Hippocampal formation (tissue), 2 donors: ENCODE results near the gene DLG2.
A peak's percentile ranks its signal among the peaks of the same experiment; 100 is the strongest.
"Not testable (repeated sequence)": the region's sequence is repeated elsewhere in the genome, so short reads cannot be mapped to it uniquely, and the experiment has no call there.

Experiments used
- DNase-seq, 2 donors: peaks; one replicate each; lab custom pipeline; 2025; lab: John Stamatoyannopoulos, UW

Gene DLG2

DNA sequence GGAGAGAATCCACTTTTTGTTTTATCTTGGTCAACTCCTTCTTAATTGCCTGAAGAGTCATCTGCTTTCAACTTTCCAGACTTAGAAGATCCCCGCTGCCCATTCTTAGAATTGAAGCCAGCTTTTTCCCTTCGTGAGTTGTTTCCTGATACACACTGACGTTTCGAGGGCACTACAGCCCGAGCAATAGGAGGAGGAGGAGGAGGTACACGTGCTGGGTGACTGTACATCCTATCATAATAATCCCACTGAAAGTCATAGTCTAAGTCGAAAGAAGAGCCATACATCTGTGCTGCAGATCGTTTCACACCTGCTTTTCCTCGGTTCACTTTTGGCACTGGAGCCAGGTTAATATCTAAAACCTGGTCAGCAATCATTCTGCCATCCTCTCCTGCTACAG lies 606.1 kb downstream of the DLG2 start:
- DNase-seq, result no peak

DNA sequence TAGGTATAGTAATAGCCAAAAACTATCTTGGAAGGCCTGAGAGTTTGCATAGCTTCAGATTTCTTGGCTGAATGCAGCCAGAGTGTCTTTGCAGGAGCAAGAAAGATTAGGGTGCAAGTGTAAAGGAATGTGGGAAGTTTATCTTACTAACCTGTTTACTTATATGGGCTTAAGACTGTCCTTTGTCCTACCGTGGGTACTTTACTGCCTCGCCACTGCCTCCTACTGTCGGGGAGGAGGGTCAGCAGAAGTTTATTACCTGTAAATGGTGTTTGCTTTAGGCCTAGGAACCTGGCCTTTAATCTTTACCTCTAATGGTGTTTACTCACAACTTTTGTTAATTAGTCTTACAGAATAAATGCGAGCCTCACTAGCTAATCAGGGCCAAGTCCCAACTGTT lies 633.8 kb downstream of the DLG2 start:
- no peak for DNase-seq

DNA sequence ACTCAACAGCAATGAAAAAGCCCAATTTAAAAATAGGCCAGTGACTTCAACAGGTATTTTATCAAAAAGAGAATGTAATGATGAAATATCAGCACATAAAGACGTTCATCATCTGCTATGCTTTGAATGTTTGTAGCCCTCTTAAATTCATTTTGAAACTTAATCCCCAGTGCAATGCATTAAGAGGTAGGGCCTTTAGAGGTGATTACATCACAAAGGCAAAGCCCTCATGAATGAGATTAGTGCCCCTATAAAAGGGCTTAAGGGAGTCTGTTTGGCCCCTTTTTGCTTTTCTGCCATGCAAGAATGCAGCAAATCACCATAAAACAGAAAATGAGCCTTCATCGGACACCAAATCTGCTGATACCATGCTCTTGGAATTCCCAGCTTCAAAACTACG lies 637.0 kb downstream of the DLG2 start:
- no peak for DNase-seq

DNA sequence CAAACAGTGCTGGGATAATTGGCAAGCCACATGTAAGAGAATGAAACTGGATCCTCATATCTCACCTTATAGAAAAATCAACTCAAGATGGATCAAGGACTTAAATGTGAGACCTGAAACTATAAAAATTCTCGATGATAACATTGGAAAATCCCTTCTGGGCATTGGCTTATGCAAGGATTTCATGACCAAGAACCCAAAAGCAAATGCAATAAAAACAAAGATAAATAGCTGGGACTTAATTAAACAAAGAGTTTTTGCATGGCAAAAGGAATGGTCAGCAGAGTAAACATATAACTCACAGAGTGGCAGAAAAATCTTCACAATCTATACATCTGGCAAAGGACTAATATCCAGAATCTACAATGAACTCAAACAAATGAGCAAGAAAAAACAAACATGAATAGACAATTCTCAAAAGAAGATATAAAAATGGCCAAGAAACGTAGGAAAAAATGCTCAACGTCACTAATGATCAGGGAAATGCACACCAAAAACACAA lies 639.4 kb downstream of the DLG2 start:
- DNase-seq, result not testable (repeated sequence)

DNA sequence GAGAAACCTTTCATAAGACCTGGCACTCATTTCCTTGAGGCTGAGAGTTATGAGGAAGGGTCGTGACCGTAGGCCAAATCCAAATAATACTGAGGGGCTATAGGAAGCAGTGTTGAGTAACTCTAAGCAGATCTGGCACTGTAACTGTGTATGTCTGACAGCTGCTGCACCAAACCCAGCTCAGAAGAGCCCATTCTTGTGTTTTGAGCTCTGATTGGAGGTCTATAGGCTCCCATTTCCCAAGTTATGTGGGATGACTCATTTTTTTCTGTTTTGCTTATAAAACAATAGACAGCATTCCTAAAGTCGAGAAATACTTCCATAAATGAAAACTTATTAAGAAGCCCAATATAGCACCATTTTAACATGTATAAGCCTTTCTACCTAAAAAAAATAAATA lies 645.8 kb downstream of the DLG2 start:
- DNase-seq, result no peak

DNA sequence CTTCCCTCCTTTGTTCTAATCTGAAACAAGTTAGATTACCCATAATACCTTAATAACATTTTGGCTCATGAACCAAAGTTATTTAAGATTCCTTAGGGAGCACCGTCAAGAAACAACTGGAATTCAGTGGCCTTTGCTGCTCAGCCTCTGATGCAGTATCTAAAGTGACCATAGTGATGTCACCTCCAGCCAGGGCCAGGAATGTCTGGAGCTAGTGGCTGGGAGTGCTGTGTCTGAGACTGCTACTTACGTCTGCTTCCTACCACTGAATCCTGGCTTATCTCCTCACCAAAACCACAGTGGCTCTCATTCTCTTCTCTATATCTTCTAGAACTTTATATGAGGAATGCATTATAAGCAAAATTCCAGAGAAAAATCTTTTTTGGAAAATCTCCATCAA lies 658.0 kb downstream of the DLG2 start:
- no peak for DNase-seq

DNA sequence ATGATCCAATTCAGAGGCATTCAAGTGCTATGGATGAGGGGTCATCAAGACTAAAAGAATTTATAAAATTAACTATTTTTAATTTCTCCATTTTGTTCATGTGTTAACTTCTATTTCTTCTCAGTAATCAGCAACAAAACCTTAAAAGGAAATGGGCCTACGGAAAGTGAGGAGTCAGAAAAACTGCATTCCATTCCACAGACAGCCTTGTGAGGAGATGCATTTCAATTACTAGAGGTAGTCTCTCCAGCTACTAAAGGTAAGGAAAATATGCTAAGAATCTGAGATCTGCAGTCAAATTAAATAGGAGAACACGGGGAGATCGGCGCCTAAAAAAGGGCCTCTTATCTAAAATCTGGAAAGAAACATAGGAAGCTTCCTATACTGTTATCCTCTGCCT lies 661.7 kb downstream of the DLG2 start:
- no peak for DNase-seq

DNA sequence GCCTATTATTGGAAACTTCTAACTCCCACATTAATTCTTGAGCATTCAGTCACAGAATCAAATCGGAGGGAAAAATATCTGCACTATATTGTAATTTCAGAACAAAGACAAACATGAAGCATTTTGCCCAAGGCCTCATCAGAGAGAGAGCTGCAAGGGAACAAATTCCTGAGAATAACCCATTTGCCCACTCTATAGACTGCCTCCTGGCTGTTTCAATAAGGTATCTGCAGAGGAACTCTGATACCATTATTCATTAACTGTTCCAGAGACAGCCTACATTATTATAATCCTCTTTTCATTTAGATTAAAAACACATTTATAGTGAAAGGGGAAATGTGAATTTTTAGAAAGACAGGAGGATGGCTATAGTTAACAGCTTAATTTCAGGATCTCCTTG lies 663.9 kb downstream of the DLG2 start:
- DNase-seq, result no peak

DNA sequence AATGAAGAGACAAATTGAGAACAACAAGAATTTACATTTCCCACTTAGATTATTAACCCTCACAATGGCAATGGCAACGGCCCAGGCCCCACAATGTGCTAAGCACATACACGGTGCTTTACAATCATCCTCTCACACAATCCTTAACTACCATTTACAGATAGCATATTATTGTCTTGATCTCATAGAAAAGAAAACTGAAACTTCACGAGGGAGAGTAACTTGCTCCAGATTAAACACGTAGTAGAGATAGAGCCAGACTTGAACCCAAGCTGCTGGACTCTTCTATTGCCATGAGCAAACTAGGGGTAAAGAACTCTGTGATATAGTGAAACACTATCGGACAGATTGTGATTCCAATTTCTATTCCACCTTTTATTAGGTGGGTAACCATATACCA lies 665.1 kb downstream of the DLG2 start:
- no peak for DNase-seq

DNA sequence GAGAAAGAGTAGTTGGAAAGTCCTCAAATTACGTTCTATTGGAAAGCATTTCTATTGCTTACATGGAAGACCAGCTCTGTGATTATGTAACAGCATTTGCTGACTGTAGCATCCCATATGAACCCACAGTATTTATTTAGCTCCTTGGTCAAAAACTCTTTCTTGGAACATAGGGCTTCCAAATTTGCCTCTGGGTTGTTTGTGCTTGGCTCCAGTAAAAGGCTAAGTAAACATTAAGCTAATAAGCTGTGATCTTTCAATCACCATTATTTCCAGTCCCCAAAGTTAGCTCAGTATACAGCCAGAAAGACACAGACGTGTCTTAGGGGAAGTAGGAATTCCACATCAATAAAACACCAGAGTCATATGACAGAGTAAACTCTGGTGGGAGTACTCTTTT lies 668.8 kb downstream of the DLG2 start:
- no peak for DNase-seq

DNA sequence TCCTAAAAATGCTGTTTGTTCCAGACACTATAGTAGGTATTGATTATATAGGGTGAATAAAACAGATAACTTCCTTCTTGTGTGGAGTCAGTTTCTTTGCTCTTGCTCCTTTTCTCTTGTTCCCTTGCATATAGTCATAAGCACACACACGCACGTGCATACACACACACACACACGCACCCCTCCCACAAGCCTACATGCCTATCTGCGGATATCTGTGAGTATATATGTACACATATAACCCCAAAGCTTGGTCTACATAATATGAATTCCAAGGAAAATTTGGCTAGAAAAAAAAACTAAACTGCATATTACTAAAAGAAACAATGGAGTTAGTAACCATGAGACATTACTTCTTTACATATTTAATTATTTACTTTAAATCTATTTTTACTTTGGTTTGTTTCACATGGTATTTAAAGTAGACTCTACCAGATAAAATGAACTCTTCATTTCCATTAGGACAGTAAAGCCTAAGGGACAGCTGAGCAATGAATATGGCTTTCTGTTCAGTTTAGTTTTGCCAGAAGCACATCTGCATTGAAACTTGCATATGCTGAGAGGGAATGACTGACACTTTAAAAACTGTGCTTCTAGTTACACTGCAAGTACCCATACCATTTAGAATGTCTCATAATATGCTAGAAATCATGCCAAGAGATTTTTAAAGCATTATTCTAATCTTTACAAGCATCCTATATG lies 676.4 kb downstream of the DLG2 start:
- no peak for DNase-seq

DNA sequence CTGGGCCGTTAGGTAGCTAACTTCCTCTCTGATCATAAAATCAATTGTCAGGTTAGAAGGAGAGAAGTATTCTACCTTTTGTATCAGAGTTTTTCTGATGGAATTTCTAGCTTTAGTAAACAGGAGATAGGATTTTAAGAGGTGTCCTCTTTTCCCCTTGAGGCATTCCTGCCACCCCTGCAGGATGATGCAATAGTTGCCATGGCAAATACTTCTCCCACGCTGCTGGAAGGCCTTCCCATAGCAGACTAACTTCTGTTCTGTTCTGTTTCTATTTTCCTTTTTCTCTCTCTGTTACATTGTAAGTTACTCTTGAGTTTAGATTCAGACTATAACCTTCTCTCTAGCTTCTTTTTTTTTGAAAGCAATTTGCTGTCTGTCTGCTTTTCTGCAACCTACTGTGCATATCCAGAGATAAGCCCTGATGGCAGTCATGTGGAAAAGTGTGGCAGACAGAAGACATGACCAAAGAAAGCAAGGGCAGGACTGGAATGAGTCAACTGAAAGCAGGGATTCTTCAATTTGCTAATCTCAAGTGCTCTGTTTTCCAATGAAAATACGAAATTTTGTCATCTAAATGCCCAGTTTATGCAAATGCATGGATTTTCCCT lies 679.1 kb downstream of the DLG2 start:
- DNase-seq, result peak in 1 of 2 donors; percentile 55

DNA sequence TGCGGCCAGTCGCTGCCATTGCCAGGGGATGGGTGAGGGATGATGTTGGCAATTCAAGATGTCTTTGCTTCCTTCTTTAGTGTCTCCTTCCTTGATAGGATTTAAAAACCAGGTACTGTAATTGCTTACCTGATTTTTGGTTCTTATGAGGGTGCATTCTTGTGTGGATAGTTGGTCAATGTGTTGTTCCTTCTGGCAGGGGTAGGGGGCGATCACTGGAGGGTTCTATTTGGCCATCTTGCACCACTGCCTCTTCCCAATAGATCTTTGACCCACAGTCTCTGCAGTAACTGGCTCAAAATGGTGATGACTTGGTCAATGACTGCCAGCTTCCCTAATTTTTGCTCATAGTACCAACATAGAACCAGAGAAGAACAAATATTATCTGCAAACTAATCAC lies 680.1 kb downstream of the DLG2 start:
- DNase-seq, result no peak

DNA sequence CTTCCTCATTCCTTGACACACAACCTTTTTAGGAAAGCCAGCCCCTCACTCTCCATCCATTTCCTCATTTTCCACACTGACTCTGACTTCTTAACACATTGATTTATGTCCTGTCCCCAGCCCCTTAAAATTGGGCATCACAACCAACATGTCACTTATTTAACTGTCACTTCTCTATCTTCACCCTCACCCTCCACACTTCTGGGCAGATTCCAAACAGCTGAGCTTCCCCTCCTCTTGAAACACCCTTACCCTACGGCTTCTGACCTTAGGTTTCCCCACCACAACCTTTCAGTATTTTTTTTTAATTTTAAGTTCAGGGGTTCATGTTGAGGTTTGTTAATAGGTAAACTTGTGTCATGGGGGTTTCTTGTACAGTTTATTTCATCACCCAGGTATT lies 696.3 kb downstream of the DLG2 start:
- DNase-seq, result no peak

DNA sequence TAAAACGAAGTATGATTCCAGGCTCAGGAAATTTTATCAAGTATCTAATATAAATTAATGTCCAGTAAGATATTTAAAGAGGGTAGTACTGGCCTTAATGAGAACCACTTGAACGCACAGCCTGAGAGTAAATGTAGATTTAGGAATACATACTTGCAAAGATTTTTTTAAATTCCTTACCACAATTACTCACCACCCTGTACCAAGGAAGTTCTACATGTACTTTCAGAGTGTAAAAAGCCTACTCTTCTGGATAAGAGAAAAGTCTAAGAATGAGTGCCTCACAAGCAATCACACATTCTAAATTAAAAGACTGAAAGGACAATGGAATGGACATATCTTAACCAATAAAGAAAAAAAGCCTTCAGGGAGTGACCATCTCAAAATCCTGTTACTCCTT lies 697.4 kb downstream of the DLG2 start:
- DNase-seq, result no peak

DNA sequence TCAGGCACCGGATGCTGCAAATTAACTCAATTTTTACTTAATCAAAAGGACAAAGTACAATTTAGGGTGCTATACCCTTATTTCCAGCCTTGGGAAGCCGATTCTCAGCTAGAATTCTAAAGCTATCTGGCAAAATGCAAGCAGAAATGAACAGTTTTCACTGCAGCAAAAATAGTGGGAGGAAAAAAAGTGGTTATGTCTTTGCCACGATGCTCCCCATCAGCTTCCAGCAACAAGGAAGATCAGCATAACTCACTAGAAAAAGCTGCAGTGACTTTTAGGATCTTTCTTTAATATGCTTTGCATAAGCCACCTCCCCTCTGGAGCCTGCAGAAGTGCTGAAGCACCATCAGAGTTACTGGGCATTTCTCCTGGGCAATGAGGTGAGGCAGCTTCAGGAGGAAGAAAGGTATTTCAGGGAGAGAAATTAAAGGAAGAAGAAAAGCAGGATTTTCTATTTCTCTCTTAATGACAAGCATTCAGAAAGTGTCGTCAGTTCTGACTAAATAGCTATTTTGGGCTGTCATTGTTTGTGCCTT lies 702.9 kb downstream of the DLG2 start:
- no peak for DNase-seq

DNA sequence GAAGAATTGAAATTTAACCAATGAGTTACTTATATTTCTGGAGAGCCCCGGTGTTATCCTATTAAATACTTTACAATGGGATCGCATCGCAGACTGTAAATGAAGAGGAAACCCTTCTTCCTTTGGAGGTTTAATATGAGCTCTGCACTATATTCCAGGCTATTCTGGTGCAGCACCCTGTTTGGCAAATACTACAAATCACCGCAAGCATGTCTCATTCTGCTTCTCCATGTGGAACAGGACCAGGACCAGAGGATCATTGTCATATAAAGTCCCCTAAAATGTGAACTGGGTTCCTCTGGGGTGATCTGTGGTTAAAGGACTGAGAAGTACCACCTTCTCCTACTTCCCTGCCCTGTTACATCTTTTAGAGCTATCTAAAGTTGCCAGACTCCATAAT lies 703.7 kb downstream of the DLG2 start:
- no peak for DNase-seq

DNA sequence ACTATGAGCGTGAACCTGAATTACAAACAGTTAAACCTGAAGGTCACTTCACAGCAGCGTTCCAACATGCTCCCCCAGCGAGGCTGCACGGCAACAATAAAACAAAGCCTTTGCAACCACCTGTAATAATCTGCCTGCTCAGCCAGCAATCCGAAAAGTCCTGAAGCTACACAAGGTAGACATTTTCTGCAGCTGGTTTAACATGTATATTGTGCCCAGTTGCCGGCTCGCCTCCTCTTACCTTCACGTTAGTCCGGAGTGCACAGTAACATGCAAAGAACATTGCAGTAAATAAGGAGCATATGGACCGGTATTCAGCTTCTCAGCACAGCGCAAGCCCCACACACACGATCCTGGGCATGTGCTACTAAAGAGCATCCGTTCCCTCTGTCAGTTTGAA lies 704.3 kb downstream of the DLG2 start:
- DNase-seq, result no peak

DNA sequence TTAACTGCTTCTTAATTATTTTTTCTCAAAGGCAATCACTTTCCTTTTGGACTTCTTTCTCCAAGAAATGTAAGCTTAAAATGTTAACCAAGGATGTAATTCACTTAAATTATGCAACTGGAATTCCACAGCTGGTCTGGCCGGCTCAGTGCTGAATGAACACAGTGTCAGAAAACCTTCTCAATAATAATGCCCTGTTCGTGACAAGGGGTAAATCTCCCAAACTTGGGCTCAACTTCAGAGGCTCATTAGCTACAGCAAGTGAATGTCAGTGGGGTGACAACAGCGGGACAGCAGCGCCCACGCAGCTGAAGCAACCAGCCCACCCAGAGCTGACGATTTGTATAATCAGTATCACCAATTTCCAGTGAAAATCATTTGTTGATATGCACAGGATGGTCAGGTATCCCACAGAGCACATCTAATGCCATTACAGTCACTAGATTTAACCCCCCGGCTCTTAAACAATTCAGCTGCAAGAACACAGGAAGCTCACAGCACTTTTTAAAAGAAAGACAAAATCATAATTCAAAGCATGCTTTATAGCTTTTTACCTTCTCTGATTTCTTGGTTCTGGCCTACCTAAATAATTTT lies 704.8 kb downstream of the DLG2 start:
- no peak for DNase-seq

DNA sequence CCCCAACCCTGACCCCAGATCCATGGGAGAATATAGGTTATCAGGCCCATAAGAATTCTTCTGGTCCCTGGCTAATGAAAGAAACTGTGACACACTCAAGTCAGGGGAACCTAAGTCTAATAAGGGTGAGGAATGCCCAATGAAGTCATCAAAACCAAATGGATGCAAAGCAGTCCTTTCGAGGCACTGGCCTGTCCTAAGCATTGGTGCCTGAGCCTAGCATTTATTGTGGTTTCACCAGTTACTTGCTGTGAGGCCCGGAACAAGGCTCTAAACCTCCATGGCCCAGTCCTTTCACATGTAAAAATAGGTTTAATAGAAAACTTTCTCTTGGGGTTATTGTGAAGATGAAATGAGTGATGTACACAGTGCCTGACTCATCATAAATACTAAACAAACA lies 712.6 kb downstream of the DLG2 start:
- DNase-seq, result no peak

DNA sequence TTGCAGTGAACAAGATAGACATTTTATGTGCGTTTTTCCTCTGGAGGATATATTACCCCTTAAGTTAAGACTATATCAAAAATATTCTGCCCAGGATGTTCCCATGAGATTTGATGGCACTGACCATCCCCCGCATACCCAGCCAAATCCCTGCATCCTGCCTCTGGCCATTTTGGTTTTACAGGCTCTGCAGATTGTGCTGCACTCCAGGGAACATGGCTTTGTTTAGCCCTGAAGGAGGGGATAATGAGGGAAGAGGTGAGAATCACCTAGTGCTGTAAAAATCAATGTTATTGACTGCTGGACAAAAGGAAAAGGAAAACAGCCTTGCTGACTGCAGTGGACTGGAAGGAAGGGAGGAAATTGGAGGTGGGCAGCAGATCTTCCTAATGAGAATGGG lies 717.4 kb downstream of the DLG2 start:
- no peak for DNase-seq

DNA sequence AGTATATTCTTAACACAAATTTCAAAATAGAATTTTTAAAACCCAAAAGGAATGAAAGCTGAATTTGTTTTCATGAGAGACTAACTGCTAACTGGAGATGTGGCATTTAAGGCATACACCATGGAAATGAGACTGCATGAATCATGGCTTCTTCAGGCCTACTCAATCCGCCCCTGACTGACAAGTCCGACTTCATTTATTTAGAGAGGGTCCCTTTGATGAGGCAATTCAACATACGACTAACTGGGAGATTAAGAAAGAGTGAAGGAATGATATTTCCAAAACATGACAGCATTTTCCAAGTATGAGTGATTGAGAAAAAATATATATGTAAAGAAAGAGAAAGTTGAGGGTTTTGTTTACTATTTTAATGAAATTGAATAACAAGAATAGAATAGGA lies 720.1 kb downstream of the DLG2 start:
- DNase-seq, result no peak

DNA sequence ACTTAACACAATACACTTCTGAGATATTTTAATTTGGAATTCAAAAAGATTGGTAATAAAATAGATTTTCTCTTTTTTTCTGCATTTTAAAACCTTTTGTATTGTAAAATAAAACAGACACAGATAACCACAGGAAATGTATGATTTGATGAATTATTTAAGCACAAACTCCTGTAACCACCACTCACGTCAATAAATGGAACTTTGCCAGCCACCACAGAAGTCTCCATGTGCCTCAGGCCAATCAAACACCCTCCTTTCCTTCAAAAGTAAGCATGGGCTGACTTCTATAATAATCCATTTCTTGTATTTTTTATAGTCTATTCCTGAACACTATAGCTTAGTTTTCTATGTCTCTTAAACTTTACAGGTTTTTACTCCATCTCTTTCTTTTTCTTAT lies 721.7 kb downstream of the DLG2 start:
- DNase-seq, result no peak
